Hepatocyte (in vitro differentiated cells): ENCODE measurements around the gene SDC4. TPM values are rescaled to one million over a fixed set of nuclear protein-coding genes. Genes with fewer than 3 reads are reported as not detected.

Source experiments
- DNase-seq: peaks from one replicate; pipeline ENCODE4 v3.0.0-alpha.2; 2016; ENCODE audit warnings: low spot score
- H2AFZ ChIP-seq: fragments of 200-600 bp; sonication (generic); 2 replicates; pipeline ENCODE4 v1.6.0; 2016; ENCODE audit warnings: antibody characterized with exemption, mild to moderate bottlenecking
- H3K27ac ChIP-seq: fragments of 200-600 bp; sonication (generic); 2 replicates; pipeline ENCODE4 v1.5.1; 2016; ENCODE audit warnings: mild to moderate bottlenecking
- H3K27me3 ChIP-seq: fragments of 200-600 bp; sonication (generic); 2 replicates; pipeline ENCODE4 v1.6.1; 2016
- H3K36me3 ChIP-seq: fragments of 200-600 bp; sonication (generic); replicated peaks from 2 replicates; pipeline ENCODE4 v1.5.1; 2016; ENCODE audit warnings: low read depth; ENCODE audit not compliant: insufficient read depth
- H3K4me1 ChIP-seq: fragments of 200-600 bp; sonication (generic); 2 replicates; pipeline ENCODE4 v1.5.1; 2016; ENCODE audit warnings: mild to moderate bottlenecking, moderate library complexity; ENCODE audit not compliant: insufficient read depth
- H3K4me2 ChIP-seq: fragments of 200-600 bp; sonication (generic); 2 replicates; pipeline ENCODE4 v1.6.0; 2016
- H3K4me3 ChIP-seq: fragments of 200-600 bp; sonication (generic); 2 replicates; pipeline ENCODE4 v1.5.1; 2016; ENCODE audit warnings: mild to moderate bottlenecking
- H3K79me2 ChIP-seq: fragments of 200-600 bp; sonication (generic); 2 replicates; pipeline ENCODE4 v1.6.0; 2017; ENCODE audit warnings: mild to moderate bottlenecking
- H3K9me2 ChIP-seq: fragments of 200-600 bp; sonication (generic); replicated peaks from 2 replicates; pipeline ENCODE4 v1.6.0; 2017; ENCODE audit warnings: mild to moderate bottlenecking; ENCODE audit not compliant: insufficient read depth
- H3K9me3 ChIP-seq: fragments of 200-600 bp; sonication (generic); 2 replicates; pipeline ENCODE4 v1.5.1; 2016; ENCODE audit warnings: low read depth, mild to moderate bottlenecking
- H4K20me1 ChIP-seq: fragments of 200-600 bp; sonication (generic); 2 replicates; pipeline ENCODE4 v1.6.0; 2016; ENCODE audit warnings: mild to moderate bottlenecking; ENCODE audit not compliant: insufficient read depth, poor library complexity, severe bottlenecking
- CTCF ChIP-seq: fragments of 200-600 bp; sonication (generic); IDR thresholded peaks from 2 replicates; pipeline ENCODE4 v1.5.1; 2016; ENCODE audit warnings: antibody characterized with exemption, mild to moderate bottlenecking; ENCODE audit not compliant: poor library complexity
- EZH2 ChIP-seq: fragments of 200-600 bp; sonication (generic); IDR thresholded peaks from 2 replicates; pipeline ENCODE4 v1.6.1; 2016; ENCODE audit warnings: antibody characterized with exemption, mild to moderate bottlenecking, borderline replicate concordance
- EZH2phosphoT487 ChIP-seq: fragments of 200-600 bp; sonication (generic); IDR thresholded peaks from one replicate; pipeline ENCODE4 v1.6.1; 2018; ENCODE audit warnings: antibody characterized with exemption, mild to moderate bottlenecking, low read depth, moderate library complexity; ENCODE audit not compliant: unreplicated experiment, severe bottlenecking
- WGBS: methylation state at CpG from one replicate; pipeline ENCODE4 v1.1.6; 2016; ENCODE audit warnings: low lambda C conversion rate; ENCODE audit errors: missing lambda C conversion rate; 5-methylcytosine and 5-hydroxymethylcytosine counted together
- polyA plus RNA-seq: library from polyadenylated mRNA; unstranded; fragments of >200 nt; fragmentation: Nextera tagmentation; extraction: Ambion mirVana; gene quantifications from 2 replicates; pipeline ENCODE4 v1.2.1, GENCODE V29; 2016
- total RNA-seq: library from RNA; depleted of rRNA; stranded (reverse); fragments of >200 nt; gene quantifications from 2 replicates; pipeline ENCODE4 v1.2.3, GENCODE V29; 2014

SDC4 gene
- total and polyA plus RNA-seq, 2 experiments from 2014 or later: 178 to 191 TPM

GRCh38 chr20:45311589-45312211 lies 36.5 kb downstream of the SDC4 start:
- no peaks in the 10 kb centered on the region for H3K36me3 ChIP-seq
- peak overlapping the region; percentile 54 for H3K4me2 ChIP-seq
- H4K20me1 ChIP-seq: no peaks in the 10 kb centered on the region
- no peak overlapping the region for H2AFZ ChIP-seq
- 22% methylated on average over 37 of the region's 45 CpGs for WGBS
- no peak overlapping the region for H3K4me3 ChIP-seq
- H3K27ac ChIP-seq: no peak overlapping the region
- H3K9me3 ChIP-seq: no peaks in the 10 kb centered on the region
- H3K9me2 ChIP-seq: no peaks in the 10 kb centered on the region
- H3K4me1 ChIP-seq: no peaks in the 10 kb centered on the region
- no peaks in the 10 kb centered on the region for H3K79me2 ChIP-seq
- DNase-seq: peak; percentile 80
- no peaks in the 10 kb centered on the region for H3K27me3 ChIP-seq
- TF ChIP-seq EZH2phosphoT487 (no peak), CTCF (peak; percentile 78)

GRCh38 chr20:45309075-45309474 lies 39.1 kb downstream of the SDC4 start:
- Histone ChIP-seq H3K4me3 (no peak overlapping the region), H3K36me3 (no peaks in the 10 kb centered on the region), H4K20me1 (no peaks in the 10 kb centered on the region), H3K79me2 (no peaks in the 10 kb centered on the region), H3K4me1 (no peaks in the 10 kb centered on the region), H2AFZ (no peak overlapping the region), H3K27me3 (no peaks in the 10 kb centered on the region), H3K9me2 (no peaks in the 10 kb centered on the region), H3K9me3 (no peaks in the 10 kb centered on the region), H3K27ac (no peak overlapping the region), H3K4me2 (no peak overlapping the region)
- 50% methylated on average over 3 of the region's 3 CpGs for WGBS
- TF ChIP-seq CTCF (no peak), EZH2 (no peak), EZH2phosphoT487 (no peak)
- DNase-seq: no peak

- TF ChIP-seq EZH2 (no peak), CTCF (no peak), EZH2phosphoT487 (no peak)
- H3K9me2 ChIP-seq: no peaks in the 10 kb centered on the region
- no peaks in the 10 kb centered on the region for H3K36me3 ChIP-seq
- H3K27me3 ChIP-seq: no peaks in the 10 kb centered on the region
- no peak within 1 kb of the TSS for H3K4me3 ChIP-seq
- no peak within 1 kb of the TSS for H3K27ac ChIP-seq
- H3K79me2 ChIP-seq: no peaks in the 10 kb centered on the region
- H3K4me2 ChIP-seq: no peak within 1 kb of the TSS
- no peaks in the 10 kb centered on the region for H4K20me1 ChIP-seq
- H2AFZ ChIP-seq: no peak within 1 kb of the TSS
- no peaks in the 10 kb centered on the region for H3K4me1 ChIP-seq
- WGBS: 79% methylated on average over 20 of the region's 20 CpGs
- no peaks in the 10 kb centered on the region for H3K9me3 ChIP-seq
- DNase-seq: no peak
Observed at GRCh38 chr20:45308117-45308778, 40.0 kb downstream of the SDC4 start, which contains the start of gene MATN4. Gene MATN4, minus strand, starts transcription at chr20:45308299. Its CDS starts 2,717 bp downstream, at chr20:45305582.
